Measurements from ENCODE around the gene RPP25L. TPM values are rescaled to one million over a fixed set of nuclear protein-coding genes. Genes with fewer than 3 reads are reported as not detected.

RPP25L gene
- total and polyA plus RNA-seq, 2 of the 4 experiments (the other 2 are of a cell fraction): 20.4 to 26.3 TPM

GRCh38 chr9:34572092-34572491 lies 39.8 kb downstream of the RPP25L start:
- H3K23ac ChIP-seq (ENCODE audit: low read depth, low read length): no peak overlapping the region
- BruUV-seq (replicated peaks): no TSS peak
- H3K14ac ChIP-seq (replicated peaks; ENCODE audit: low read depth, low read length): no peak overlapping the region
- no peak overlapping the region for H3K4ac ChIP-seq (ENCODE audit: low read depth, low read length)
- H4K91ac ChIP-seq (ENCODE audit: insufficient read depth, low read depth, low read length): no peak overlapping the region
- H3K4me3 ChIP-seq (ENCODE audit: insufficient read depth, low read depth, low read length): no peak overlapping the region
- intact Hi-C loops (cut with micrococcal nuclease) (no loop called here), in situ Hi-C loops (cut with MboI; ENCODE audit: low sequenced_read_pairs) (no loop called here), dilution Hi-C loops (cut with HindIII; ENCODE audit: low sequenced_read_pairs, unreplicated experiment) (no loop called here)
- no peak for ATAC-seq (ENCODE audit: low read depth)
- POLR2A ChIA-PET (ENCODE audit: unreplicated experiment): no interaction called here
- H3K27me3 ChIP-seq (ENCODE audit: control insufficient read depth, insufficient read depth, low read length): peaks cover 89% of the 10 kb centered on the region
- no peaks in the 10 kb centered on the region for H3K36me3 ChIP-seq (ENCODE audit: control insufficient read depth, insufficient read depth, low read length)
- H2AFZ ChIP-seq (replicated peaks; ENCODE audit: low read length, poor library complexity): no peak overlapping the region
- H3K18ac ChIP-seq (ENCODE audit: low read depth, low read length): no peak overlapping the region
- no peak for DNase-seq
- H3K56ac ChIP-seq (ENCODE audit: extremely low read depth, insufficient read depth, low read length): no peak overlapping the region
- no peaks in the 10 kb centered on the region for H3K9me3 ChIP-seq (ENCODE audit: control insufficient read depth, insufficient read depth, low read length)
- no peak overlapping the region for H4K5ac ChIP-seq (ENCODE audit: low read depth, low read length)
- no peak overlapping the region for H2AK5ac ChIP-seq (ENCODE audit: low read depth, low read length)
- H3K9ac ChIP-seq (ENCODE audit: low read depth, low read length): no peak overlapping the region
- H3K79me1 ChIP-seq (ENCODE audit: low read depth in 1 of 2, low read length in 2 of 2): no peaks in the 10 kb centered on the region
- H2BK20ac ChIP-seq (ENCODE audit: low read depth, low read length): no peak overlapping the region
- H4K8ac ChIP-seq (ENCODE audit: low read depth in 2 of 2, low read length in 2 of 2): no peak overlapping the region
- no peaks in the 10 kb centered on the region for H4K20me1 ChIP-seq (ENCODE audit: insufficient read depth, low read length)
- H2BK120ac ChIP-seq (ENCODE audit: low read depth, low read length): no peak overlapping the region
- H2AK9ac ChIP-seq (replicated peaks; ENCODE audit: low read depth, low read length, poor library complexity): no peak overlapping the region
- H3K27ac ChIP-seq (ENCODE audit: insufficient read depth, low read length): no peak overlapping the region
- TF ChIP-seq NFE2L2 (IDR thresholded peaks at IDR 0.05; ENCODE audit: low read depth, low read length) (no peak), MAZ (IDR thresholded peaks at IDR 0.05; ENCODE audit: borderline replicate concordance, low read depth, low read length) (no peak), USF2 (IDR thresholded peaks at IDR 0.05; ENCODE audit: low read depth, low read length) (no peak), CTCF (conservative IDR thresholded peaks at IDR 0.05; ENCODE audit: low read depth, low read length) (no peak), RFX5 (IDR thresholded peaks at IDR 0.05; ENCODE audit: low read depth, low read length) (no peak), CHD1 (IDR thresholded peaks at IDR 0.05; ENCODE audit: low read depth, low read length) (no peak), SMC3 (IDR thresholded peaks at IDR 0.05; ENCODE audit: low read depth, low read length) (no peak), MAFK (IDR thresholded peaks at IDR 0.05; ENCODE audit: low read depth, low read length) (no peak), ELK1 (IDR thresholded peaks at IDR 0.05; ENCODE audit: borderline replicate concordance, low read depth, low read length) (no peak), RCOR1 (IDR thresholded peaks at IDR 0.05; ENCODE audit: insufficient replicate concordance, low read length) (no peak), FOS (IDR thresholded peaks at IDR 0.05; ENCODE audit: low read depth, low read length) (no peak)
- CTCF ChIA-PET: no interaction called here
- H3K4me2 ChIP-seq (ENCODE audit: low read depth, low read length): no peak overlapping the region
- H3K9me1 ChIP-seq (ENCODE audit: insufficient read depth, low read length): 0 out of 2 replicates have a peak, but pooled peaks cover 3% of the 10 kb centered on the region
- no peak overlapping the region for H2BK15ac ChIP-seq (ENCODE audit: low read depth, low read length)
- H2BK5ac ChIP-seq (ENCODE audit: low read depth, low read length, poor library complexity, severe bottlenecking): no peak overlapping the region
- no peaks in the 10 kb centered on the region for H3K4me1 ChIP-seq (ENCODE audit: control insufficient read depth, insufficient read depth, low read length)

All from IMR-90 (cell line).